Caco-2 (cell line): ENCODE measurements around the gene PEA15. TPM values are rescaled to one million over a fixed set of nuclear protein-coding genes. Genes with fewer than 3 reads are reported as not detected.

Source experiments
- BruUV-seq: library from RNA; stranded (reverse); fragments of 400-500 nt; replicated peaks from 2 replicates; lab custom pipeline; 2021; lab: Mats Ljungman, UMichigan
- CTCF ChIA-PET: fragments of 300-600 bp; sonication (Branson Sonifier 250); formaldehyde crosslinking; loops from one replicate; lab custom pipeline; 2022; ENCODE audit warnings: antibody characterized with exemption; lab: Charles Lee
- POLR2A ChIA-PET: fragments of 300-600 bp; sonication (Branson Sonifier 250); formaldehyde crosslinking; loops from one replicate; lab custom pipeline; 2022; ENCODE audit warnings: antibody characterized with exemption; lab: Charles Lee
- DNase-seq, 2 experiments: peaks; one replicate each; pipeline versions ENCODE4 v3.0.0 to v3.0.0-alpha.2; 2020 to 2022
- H3K27me3 ChIP-seq: replicated peaks from 2 replicates; pipeline ENCODE4 v1.6.0; 2011; ENCODE audit warnings: low read length; ENCODE audit not compliant: control insufficient read depth, insufficient read depth
- H3K36me3 ChIP-seq: 2 replicates; pipeline ENCODE4 v1.5.1; 2011; ENCODE audit warnings: low read length; ENCODE audit not compliant: control insufficient read depth, insufficient read depth
- H3K4me1 ChIP-seq: fragments of 250-450 bp; sonication (Bioruptor Pico); 2 replicates; pipeline ENCODE4 v1.5.1; 2020; ENCODE audit warnings: mild to moderate bottlenecking
- H3K4me3 ChIP-seq: 2 replicates; pipeline ENCODE4 v1.5.1; 2011; ENCODE audit warnings: low read depth, mild to moderate bottlenecking, control low read depth, low read length
- H3K9me3 ChIP-seq: fragments of 250-450 bp; sonication (Bioruptor Pico); 2 replicates; pipeline ENCODE4 v1.5.1; 2020; ENCODE audit warnings: mild to moderate bottlenecking, moderate library complexity
- H3K27ac Mint-ChIP-seq: one replicate; pipeline ENCODE4 v1.8.0; 2022; ENCODE audit warnings: mixed read lengths; ENCODE audit not compliant: unreplicated experiment
- H3K27me3 Mint-ChIP-seq: one replicate; pipeline ENCODE4 v1.8.0; 2022; ENCODE audit warnings: mixed read lengths; ENCODE audit not compliant: insufficient read depth, unreplicated experiment
- H3K36me3 Mint-ChIP-seq: one replicate; pipeline ENCODE4 v1.8.0; 2022; ENCODE audit warnings: mild to moderate bottlenecking, mixed read lengths; ENCODE audit not compliant: insufficient read depth, unreplicated experiment
- H3K4me1 Mint-ChIP-seq: one replicate; pipeline ENCODE4 v1.8.0; 2022; ENCODE audit warnings: low read depth, mixed read lengths; ENCODE audit not compliant: unreplicated experiment
- H3K4me3 Mint-ChIP-seq: one replicate; pipeline ENCODE4 v1.8.0; 2022; ENCODE audit warnings: mild to moderate bottlenecking, moderate library complexity, mixed read lengths; ENCODE audit not compliant: unreplicated experiment
- H3K9me3 Mint-ChIP-seq: one replicate; pipeline ENCODE4 v1.8.0; 2022; ENCODE audit warnings: mixed read lengths; ENCODE audit not compliant: unreplicated experiment
- intact Hi-C: fragments of 100-400 bp; cut with micrococcal nuclease; formaldehyde crosslinking; loops from one replicate; pipeline ENCODE4 v1.10.0; 2022; ENCODE audit not compliant: unreplicated experiment
- total RNA-seq: library from RNA; stranded (reverse); gene quantifications from 2 replicates; pipeline ENCODE4 v1.2.3, GENCODE V29; 2022
- TF ChIP-seq, protein P1 (sequence below), 2 experiments: fragments of 200-600 bp in 1 of 2; IDR thresholded peaks; 1 replicate in 1 of 2; 2 replicates in 1 of 2; pipeline versions ENCODE4 v1.5.1 to v1.8.0; 2011 to 2022; ENCODE audit warnings: antibody characterized with exemption in 1 of 2, control low read depth in 1 of 2, inconsistent platforms in 1 of 2, low read depth in 1 of 2, low read length in 1 of 2, mild to moderate bottlenecking in 1 of 2, moderate library complexity in 1 of 2; ENCODE audit not compliant: insufficient read depth in 1 of 2, severe bottlenecking in 1 of 2, unreplicated experiment in 1 of 2

The PEA15 gene
- total RNA-seq, 1 experiment from 2014 or later, result 85.1 TPM

DNA sequence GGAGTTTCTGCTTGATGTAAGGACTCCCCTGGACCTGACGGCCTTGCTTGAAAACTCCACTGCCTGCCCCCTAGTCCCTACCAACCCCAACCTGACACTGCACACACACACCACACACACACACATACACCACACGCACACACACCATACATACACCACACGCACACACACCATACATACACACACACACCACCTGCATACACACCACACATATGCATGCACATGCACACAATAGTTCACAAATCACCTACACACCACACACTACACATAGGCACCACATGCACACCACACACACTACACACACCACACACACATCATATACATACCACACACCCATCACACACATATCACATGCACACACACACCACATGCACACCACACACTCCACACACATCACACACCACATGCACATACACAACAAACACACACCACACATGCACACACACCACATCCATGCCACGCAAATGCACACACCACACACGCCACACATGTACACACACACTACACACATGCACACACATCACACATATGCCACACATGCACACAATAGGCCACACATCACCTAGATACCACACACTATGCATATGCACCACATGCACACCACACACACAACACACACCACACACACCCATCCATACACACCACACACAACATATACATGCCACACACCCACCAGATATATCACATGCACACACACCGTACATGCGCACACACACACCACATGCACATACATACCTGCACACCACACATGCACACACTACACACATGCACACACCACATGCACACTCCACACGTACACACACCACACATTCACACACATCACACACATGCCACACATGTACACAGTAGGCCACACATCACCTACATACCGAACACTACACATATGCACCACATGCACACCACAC is 11.1 kb upstream of the PEA15 start:
- intact Hi-C loops, result loop anchor here (1.0 to 2.0 kb wide), 6 partner anchors 25 to 182 kb away; no protein-coding TSS in a partner anchor
- Mint-ChIP-seq H3K4me3 (no peak overlapping the region), H3K27me3 (no peaks in the 10 kb centered on the region), H3K27ac (no peak overlapping the region), H3K4me1 (no peaks in the 10 kb centered on the region), H3K36me3 (no peaks in the 10 kb centered on the region), H3K9me3 (no peaks in the 10 kb centered on the region)
- Histone ChIP-seq H3K9me3 (no peaks in the 10 kb centered on the region), H3K4me3 (no peak overlapping the region), H3K4me1 (peaks cover 17% of the 10 kb centered on the region), H3K36me3 (no peaks in the 10 kb centered on the region), H3K27me3 (no peaks in the 10 kb centered on the region)
- CTCF ChIA-PET, result interaction anchor here (0.6 to 3.5 kb wide), 28 partner anchors 8 to 249 kb away, joined by 3 to 106 read pairs (median 5); partner anchors contain the start of genes DCAF8, IGSF8, IGSF9 and PEA15
- TF ChIP-seq, protein P1, sequence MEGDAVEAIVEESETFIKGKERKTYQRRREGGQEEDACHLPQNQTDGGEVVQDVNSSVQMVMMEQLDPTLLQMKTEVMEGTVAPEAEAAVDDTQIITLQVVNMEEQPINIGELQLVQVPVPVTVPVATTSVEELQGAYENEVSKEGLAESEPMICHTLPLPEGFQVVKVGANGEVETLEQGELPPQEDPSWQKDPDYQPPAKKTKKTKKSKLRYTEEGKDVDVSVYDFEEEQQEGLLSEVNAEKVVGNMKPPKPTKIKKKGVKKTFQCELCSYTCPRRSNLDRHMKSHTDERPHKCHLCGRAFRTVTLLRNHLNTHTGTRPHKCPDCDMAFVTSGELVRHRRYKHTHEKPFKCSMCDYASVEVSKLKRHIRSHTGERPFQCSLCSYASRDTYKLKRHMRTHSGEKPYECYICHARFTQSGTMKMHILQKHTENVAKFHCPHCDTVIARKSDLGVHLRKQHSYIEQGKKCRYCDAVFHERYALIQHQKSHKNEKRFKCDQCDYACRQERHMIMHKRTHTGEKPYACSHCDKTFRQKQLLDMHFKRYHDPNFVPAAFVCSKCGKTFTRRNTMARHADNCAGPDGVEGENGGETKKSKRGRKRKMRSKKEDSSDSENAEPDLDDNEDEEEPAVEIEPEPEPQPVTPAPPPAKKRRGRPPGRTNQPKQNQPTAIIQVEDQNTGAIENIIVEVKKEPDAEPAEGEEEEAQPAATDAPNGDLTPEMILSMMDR (IDR thresholded peaks at IDR 0.05; ENCODE audit: insufficient read depth in 1 of 2, low read depth in 1 of 2, low read length in 1 of 2, severe bottlenecking in 1 of 2, unreplicated experiment in 1 of 2), result no peak
- POLR2A ChIA-PET, result no interaction called here
- BruUV-seq, result no TSS peak
- DNase-seq, result no peak

DNA sequence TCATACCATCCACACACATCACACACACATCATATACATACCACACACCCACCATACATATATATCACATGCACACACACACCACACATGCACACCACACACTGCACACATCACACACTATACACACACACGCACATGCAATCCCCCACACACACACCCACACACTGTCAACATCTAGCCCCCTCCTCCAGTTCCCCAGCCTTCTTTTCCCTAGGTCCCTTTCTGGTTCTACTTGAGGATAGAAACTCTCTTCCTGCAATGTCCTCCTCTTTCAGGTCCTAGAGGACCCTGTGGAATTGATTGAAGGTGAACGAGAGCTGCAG is 10.5 kb upstream of the PEA15 start:
- intact Hi-C loops, result no loop called here
- Mint-ChIP-seq H3K27me3 (no peaks in the 10 kb centered on the region), H3K36me3 (no peaks in the 10 kb centered on the region), H3K4me3 (no peak overlapping the region), H3K4me1 (no peaks in the 10 kb centered on the region), H3K27ac (no peak overlapping the region), H3K9me3 (no peaks in the 10 kb centered on the region)
- ChIA-PET POLR2A (no interaction called here), CTCF (no interaction called here)
- DNase-seq, result no peak
- Histone ChIP-seq H3K9me3 (no peaks in the 10 kb centered on the region), H3K36me3 (no peaks in the 10 kb centered on the region), H3K4me3 (no peak overlapping the region), H3K27me3 (no peaks in the 10 kb centered on the region), H3K4me1 (peaks cover 17% of the 10 kb centered on the region)
- no TSS peak for BruUV-seq
- TF ChIP-seq, protein P1 (IDR thresholded peaks at IDR 0.05; ENCODE audit: insufficient read depth in 1 of 2, low read depth in 1 of 2, low read length in 1 of 2, severe bottlenecking in 1 of 2, unreplicated experiment in 1 of 2), result no peak

DNA sequence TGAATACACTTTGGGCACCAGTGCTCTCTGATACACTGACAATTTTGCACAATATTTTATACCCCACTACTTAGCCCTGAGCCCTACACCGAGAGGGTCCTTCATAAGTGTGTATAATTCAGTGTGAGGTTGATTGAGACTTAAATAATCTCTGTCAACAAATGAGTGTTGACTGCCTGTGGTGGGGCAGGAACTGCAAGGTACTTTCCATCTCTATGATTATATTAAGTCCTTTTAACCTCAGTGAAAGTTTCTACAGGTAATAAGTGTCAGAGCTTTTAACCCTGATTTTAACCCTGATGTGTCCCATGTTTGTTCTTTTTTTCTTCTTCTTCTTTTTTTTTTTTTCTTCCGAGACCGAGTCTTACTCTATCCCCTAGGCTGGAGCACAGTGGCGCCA is 9.0 kb upstream of the PEA15 start:
- H3K9me3 Mint-ChIP-seq, result no peaks in the 10 kb centered on the region
- no peaks in the 10 kb centered on the region for H3K27me3 Mint-ChIP-seq
- CTCF ChIA-PET, result interaction anchor here (0.7 kb wide), 1 partner anchor 24 kb away, joined by 4 read pairs; no protein-coding TSS in a partner anchor
- H3K27me3 ChIP-seq, result no peaks in the 10 kb centered on the region
- no peaks in the 10 kb centered on the region for H3K9me3 ChIP-seq
- no peak overlapping the region for H3K27ac Mint-ChIP-seq
- BruUV-seq, result no TSS peak
- no peaks in the 10 kb centered on the region for H3K36me3 ChIP-seq
- intact Hi-C loops, result no loop called here
- H3K4me1 ChIP-seq, result peaks cover 17% of the 10 kb centered on the region
- no peaks in the 10 kb centered on the region for H3K36me3 Mint-ChIP-seq
- no peak overlapping the region for H3K4me3 Mint-ChIP-seq
- POLR2A ChIA-PET, result no interaction called here
- H3K4me3 ChIP-seq, result no peak overlapping the region
- no peak for DNase-seq
- no peaks in the 10 kb centered on the region for H3K4me1 Mint-ChIP-seq
- TF ChIP-seq, protein P1 (IDR thresholded peaks at IDR 0.05; ENCODE audit: insufficient read depth in 1 of 2, low read depth in 1 of 2, low read length in 1 of 2, severe bottlenecking in 1 of 2, unreplicated experiment in 1 of 2), result no peak
